ENCODE data around the gene SSH3.

The SSH3 gene

DNA sequence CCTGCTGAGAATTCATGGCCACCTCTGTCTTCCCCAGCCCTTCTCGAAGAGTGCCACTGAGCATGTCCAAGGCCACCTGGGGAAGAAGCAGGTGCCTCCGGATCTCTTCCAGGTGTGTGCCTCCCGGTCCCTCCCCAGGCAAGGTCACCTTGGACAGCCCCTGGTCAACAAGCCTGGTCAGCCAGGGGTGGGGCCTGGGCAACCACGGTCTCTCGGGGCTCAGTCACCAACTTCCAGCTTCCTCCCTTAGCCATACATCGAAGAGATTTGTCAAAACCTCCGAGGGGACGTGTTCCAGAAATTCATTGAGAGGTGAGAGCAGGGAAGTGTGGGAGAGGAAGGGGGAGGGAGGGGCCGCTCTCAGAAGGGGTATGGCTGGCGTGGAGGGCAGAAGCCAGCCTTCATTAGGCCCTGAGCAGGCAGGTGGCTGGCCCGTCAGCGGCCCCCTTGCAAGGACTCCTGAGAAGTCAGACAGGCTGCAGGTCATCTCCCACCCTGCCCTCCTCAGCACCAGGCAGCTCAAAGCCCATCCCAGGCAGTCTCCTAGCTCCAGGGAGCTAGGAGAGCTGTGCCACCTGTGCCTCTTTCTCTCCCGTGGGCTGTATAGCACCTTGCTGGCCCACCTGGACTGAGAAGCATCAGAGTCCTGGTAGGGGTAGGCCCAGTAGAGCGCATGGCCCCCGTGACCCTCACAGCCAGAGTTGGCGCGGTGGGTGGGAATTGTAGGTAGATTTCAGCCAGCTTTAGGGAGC, 23.6 kb upstream of the SSH3 start:
- no peak for DNase-seq

DNA sequence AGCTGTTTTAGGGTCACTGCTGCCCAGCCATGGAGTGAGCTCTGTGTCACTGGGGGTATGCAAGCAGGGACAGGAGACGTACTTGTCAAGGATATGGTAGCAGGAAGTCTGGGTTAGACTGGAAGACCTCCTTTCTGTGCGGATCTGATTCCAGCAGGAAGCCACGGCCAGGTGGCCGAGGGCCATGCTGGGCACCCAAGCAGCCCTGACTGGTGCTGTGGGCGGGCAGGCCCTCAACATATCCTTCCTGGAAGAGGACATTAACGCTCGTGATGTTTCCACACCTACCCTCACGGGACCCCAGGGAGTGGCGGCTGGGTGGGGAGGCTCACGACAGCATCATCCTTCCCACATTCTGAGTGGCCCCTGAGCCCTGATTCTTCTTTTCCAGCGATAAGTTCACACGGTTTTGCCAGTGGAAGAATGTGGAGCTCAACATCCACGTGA, 23.0 kb upstream of the SSH3 start:
- no peak for DNase-seq

GRCh38 chr11:67280788-67281551, 22.4 kb upstream of the SSH3 start:
- DNase-seq = no peak

- no peak for DNase-seq
These were observed 21.7 kb upstream of the SSH3 start for GRCh38 chr11:67281552-67282150.

DNA sequence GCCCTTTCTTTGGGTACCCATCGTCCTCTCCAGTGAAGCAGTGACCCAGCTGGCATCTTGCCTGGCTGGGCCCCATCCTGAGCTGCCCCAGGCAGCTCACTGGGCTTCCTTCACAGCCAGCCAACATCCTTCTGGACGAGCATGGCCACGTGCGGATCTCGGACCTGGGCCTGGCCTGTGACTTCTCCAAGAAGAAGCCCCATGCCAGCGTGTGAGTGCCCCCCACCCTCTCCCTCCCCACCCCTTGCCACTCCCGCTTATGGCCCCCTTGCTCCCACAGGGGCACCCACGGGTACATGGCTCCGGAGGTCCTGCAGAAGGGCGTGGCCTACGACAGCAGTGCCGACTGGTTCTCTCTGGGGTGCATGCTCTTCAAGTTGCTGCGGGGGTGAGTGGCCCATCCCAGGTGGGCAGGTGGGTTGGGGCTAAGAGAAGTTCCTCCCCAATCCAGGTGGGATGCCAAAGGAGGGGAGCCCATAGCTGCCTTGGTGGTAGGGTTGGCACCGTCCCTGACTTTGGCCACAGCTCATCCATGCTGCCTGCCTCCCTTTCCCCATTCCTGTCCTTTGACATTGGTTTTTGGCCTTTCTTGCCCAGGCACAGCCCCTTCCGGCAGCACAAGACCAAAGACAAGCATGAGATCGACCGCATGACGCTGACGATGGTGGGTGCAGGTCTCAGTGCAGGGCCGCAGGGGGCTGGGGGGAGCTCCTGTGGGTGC, 21.0 kb upstream of the SSH3 start:
- no peak for DNase-seq

GRCh38 chr11:67282876-67283371, 20.4 kb upstream of the SSH3 start:
- no peak for DNase-seq

DNA sequence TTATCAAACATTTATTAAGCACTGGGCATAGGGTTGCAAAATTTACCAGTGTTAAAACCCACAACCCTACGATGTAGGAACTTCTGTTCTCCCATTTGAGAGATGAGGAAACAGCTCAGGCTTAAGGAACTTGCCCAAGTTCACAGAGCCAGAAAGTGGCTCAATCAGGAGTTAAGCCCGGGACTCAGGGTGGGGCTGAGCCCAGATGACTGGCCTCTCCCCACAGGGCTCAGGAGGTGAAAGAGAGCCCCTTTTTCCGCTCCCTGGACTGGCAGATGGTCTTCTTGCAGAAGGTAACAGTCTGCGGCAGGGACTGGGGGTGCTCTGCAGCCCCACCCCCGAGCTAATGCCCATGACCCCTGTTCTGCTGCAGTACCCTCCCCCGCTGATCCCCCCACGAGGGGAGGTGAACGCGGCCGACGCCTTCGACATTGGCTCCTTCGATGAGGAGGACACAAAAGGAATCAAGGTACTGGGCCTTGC, 19.8 kb upstream of the SSH3 start:
- DNase-seq = no peak

DNA sequence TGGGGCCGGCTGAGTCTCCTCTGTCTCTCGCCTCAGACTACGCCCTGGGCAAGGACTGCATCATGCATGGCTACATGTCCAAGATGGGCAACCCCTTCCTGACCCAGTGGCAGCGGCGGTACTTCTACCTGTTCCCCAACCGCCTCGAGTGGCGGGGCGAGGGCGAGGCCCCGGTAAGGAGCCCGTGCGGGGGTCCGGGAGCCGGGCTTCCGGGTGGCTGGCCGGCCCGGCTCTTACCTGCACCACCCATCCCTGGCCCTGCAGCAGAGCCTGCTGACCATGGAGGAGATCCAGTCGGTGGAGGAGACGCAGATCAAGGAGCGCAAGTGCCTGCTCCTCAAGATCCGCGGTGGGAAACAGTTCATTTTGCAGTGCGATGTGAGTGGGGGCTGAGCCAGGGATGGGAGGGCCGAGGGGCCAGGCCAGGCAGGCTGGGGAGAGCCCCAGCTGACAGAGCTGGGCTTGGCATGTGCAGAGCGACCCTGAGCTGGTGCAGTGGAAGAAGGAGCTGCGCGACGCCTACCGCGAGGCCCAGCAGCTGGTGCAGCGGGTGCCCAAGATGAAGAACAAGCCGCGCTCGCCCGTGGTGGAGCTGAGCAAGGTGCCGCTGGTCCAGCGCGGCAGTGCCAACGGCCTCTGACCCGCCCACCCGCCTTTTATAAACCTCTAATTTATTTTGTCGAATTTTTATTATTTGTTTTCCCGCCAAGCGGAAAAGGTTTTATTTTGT, 18.4 kb upstream of the SSH3 start:
- no peak for DNase-seq

DNA sequence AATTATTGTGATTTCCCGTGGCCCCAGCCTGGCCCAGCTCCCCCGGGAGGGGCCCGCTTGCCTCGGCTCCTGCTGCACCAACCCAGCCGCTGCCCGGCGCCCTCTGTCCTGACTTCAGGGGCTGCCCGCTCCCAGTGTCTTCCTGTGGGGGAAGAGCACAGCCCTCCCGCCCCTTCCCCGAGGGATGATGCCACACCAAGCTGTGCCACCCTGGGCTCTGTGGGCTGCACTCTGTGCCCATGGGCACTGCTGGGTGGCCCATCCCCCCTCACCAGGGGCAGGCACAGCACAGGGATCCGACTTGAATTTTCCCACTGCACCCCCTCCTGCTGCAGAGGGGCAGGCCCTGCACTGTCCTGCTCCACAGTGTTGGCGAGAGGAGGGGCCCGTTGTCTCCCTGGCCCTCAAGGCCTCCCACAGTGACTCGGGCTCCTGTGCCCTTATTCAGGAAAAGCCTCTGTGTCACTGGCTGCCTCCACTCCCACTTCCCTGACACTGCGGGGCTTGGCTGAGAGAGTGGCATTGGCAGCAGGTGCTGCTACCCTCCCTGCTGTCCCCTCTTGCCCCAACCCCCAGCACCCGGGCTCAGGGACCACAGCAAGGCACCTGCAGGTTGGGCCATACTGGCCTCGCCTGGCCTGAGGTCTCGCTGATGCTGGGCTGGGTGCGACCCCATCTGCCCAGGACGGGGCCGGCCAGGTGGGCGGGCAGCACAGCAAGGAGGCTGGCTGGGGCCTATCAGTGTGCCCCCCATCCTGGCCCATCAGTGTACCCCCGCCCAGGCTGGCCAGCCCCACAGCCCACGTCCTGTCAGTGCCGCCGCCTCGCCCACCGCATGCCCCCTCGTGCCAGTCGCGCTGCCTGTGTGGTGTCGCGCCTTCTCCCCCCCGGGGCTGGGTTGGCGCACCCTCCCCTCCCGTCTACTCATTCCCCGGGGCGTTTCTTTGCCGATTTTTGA, 17.5 kb upstream of the SSH3 start:
- no peak for DNase-seq

GRCh38 chr11:67286621-67287333, 16.6 kb upstream of the SSH3 start:
- no peak for DNase-seq

DNA sequence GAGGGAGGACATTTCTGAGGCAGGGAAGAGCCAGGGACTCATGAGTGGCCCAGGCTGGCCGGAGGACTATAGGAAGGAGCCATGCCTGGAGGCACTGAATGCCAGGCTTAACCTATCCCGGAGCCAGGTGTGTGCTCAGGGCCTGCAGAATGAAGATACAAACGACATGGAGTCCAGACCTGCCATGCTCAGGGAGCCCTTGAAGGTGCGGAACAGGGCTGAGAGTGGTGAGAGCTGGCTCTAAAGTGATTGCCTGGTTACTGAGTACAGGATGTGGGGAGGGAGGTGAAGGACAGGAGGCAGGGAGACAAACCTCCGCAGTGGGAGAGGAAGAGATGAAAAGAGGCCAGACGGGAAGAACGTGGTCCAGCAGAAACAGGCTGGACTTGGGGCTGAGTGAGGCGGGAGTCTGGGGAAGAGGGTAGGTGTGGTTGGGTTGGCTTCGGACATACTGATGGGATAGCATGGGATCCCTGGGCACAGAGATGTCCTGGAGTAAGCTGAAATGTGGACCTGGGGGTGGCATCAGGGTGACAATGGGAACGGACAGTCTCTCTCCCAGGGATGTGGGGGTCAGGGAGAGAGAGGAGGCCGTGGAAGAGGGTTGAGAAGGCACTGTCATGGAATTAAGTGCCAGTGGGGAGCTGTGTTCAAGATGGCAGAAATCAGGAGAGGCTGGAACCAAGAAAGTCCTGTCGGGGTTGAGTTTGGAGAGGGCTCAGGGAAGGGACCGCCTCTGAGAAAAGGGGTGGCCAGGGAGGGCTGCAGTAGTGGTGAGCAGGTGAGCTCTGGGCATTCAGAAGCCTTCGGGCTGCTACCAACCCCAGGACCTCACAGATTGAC, 15.8 kb upstream of the SSH3 start:
- DNase-seq = no peak

- no peak for DNase-seq
These were observed 15.2 kb upstream of the SSH3 start for GRCh38 chr11:67288198-67288451.

DNA sequence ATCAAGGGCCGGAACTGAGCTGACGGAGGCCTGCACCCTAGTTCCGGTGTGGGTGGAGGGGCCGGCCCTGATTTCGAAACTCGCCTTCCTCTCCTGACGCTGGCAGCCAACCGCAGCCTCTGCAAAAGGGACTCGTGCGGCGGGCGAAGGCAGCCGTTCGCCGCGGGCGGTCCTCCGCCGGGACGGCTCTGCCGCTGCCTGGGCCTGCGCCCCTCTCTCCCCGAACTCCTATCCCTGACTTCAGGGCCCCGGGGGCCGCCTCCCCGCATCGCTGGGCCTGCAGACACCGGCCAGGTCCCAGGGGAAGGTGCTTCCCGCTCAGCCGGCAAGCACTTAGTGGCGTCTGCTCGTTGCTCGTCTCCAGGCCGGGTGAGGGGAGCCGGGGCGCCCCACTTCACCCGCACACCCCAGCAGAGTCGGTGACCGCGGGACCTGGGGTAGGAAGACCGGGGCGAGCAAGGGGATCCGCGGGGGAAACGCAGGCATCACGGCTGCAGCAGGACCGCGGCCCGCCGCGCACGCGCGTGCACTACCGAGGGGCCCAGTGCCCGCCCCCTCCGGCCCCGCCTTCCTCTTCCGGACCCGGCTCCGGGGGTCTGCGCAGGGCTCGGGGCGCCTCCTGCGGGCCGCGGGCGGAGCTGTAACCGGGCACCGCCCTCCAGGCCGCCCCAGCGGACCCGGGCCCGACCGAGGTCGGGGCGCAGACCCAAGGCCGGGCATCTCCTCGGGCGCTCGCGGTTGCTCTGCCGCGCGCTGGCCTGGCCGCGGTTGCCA, 14.7 kb upstream of the SSH3 start:
- peak; percentile 98 for DNase-seq

- no peak for DNase-seq
These were observed 14.1 kb upstream of the SSH3 start, which contains the start of gene ANKRD13D for GRCh38 chr11:67289226-67289650. TSS of gene ANKRD13D (plus strand) at chr11:67289303. CDS start at chr11:67289461, 158 bp downstream.

GRCh38 chr11:67289651-67290479, 13.5 kb upstream of the SSH3 start:
- DNase-seq = peak; percentile 50

DNA sequence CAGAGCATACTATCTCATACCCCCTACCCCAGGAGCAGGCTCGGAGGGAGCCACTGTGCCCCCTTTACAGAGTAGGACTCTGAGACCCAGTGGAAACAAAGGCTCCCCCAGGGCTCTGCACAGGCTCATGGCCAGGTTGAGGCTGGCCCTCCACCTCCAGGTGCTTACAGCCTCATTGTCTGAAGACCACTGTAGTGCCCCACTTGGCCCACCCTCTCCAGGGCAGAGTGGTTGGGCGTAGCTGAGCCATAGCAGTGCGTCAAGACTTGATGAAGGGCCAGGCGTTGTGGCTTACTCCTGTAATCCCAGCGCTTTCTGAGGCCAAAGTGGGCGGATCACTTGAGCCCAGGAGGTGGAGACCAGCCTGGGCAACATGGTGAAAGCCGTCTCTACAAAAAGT, 12.5 kb upstream of the SSH3 start:
- DNase-seq = no peak
